ENCODE results near the gene HSPBP1.

Gene HSPBP1

GRCh38 chr19:55287361-55288079 is 7.6 kb upstream of the HSPBP1 start:
- no peak for TF ChIP-seq REST (IDR thresholded peaks at IDR 0.05; ENCODE audit: insufficient read depth in 1 of 2, low read depth in 2 of 2, low read length in 2 of 2)
- TF ChIP-seq POLR2AphosphoS5 (IDR thresholded peaks at IDR 0.05; ENCODE audit: low read depth, low read length), result no peak
- TF ChIP-seq FOXP2 (optimal IDR thresholded peaks at IDR 0.05; ENCODE audit: borderline replicate concordance, extremely low read depth, extremely low read length, insufficient read depth), result no peak
- TF ChIP-seq SIN3A (IDR thresholded peaks at IDR 0.05; ENCODE audit: borderline replicate concordance, insufficient read depth, low read length), result no peak
- no peak for TF ChIP-seq TAF1 (IDR thresholded peaks at IDR 0.05; ENCODE audit: borderline replicate concordance, insufficient read depth, low read length)

- no peak for TF ChIP-seq SIN3A (IDR thresholded peaks at IDR 0.05; ENCODE audit: borderline replicate concordance, insufficient read depth, low read length)
- no peak for TF ChIP-seq POLR2AphosphoS5 (IDR thresholded peaks at IDR 0.05; ENCODE audit: low read depth, low read length)
- no peak for TF ChIP-seq TAF1 (IDR thresholded peaks at IDR 0.05; ENCODE audit: borderline replicate concordance, insufficient read depth, low read length)
- no peak for TF ChIP-seq FOXP2 (optimal IDR thresholded peaks at IDR 0.05; ENCODE audit: borderline replicate concordance, extremely low read depth, extremely low read length, insufficient read depth)
- TF ChIP-seq REST (IDR thresholded peaks at IDR 0.05; ENCODE audit: insufficient read depth in 1 of 2, low read depth in 2 of 2, low read length in 2 of 2), result no peak
Measured at GRCh38 chr19:55285229-55285890, 5.5 kb upstream of the HSPBP1 start.

- TF ChIP-seq POLR2AphosphoS5 (IDR thresholded peaks at IDR 0.05; ENCODE audit: low read depth, low read length) (no peak), REST (IDR thresholded peaks at IDR 0.05; ENCODE audit: insufficient read depth in 1 of 2, low read depth in 2 of 2, low read length in 2 of 2) (no peak), SIN3A (IDR thresholded peaks at IDR 0.05; ENCODE audit: borderline replicate concordance, insufficient read depth, low read length) (no peak), FOXP2 (optimal IDR thresholded peaks at IDR 0.05; ENCODE audit: borderline replicate concordance, extremely low read depth, extremely low read length, insufficient read depth) (no peak), TAF1 (IDR thresholded peaks at IDR 0.05; ENCODE audit: borderline replicate concordance, insufficient read depth, low read length) (no peak)
Measured at GRCh38 chr19:55284405-55285058, 4.6 kb upstream of the HSPBP1 start.

- TF ChIP-seq TAF1 (IDR thresholded peaks at IDR 0.05; ENCODE audit: borderline replicate concordance, insufficient read depth, low read length) (no peak), POLR2AphosphoS5 (IDR thresholded peaks at IDR 0.05; ENCODE audit: low read depth, low read length) (no peak), SIN3A (IDR thresholded peaks at IDR 0.05; ENCODE audit: borderline replicate concordance, insufficient read depth, low read length) (no peak), REST (IDR thresholded peaks at IDR 0.05; ENCODE audit: insufficient read depth in 1 of 2, low read depth in 2 of 2, low read length in 2 of 2) (no peak), FOXP2 (optimal IDR thresholded peaks at IDR 0.05; ENCODE audit: borderline replicate concordance, extremely low read depth, extremely low read length, insufficient read depth) (no peak)
Measured at GRCh38 chr19:55283548-55284377, 3.9 kb upstream of the HSPBP1 start, which contains the start of gene BRSK1. TSS of gene BRSK1 (plus strand) at chr19:55283997. CDS start at chr19:55284443, 446 bp downstream.
